ENCODE measurements around the gene CPVL. TPM values are rescaled to one million over a fixed set of nuclear protein-coding genes. Genes with fewer than 3 reads are reported as not detected.

The CPVL gene
- total and polyA plus RNA-seq, 2 of the 8 experiments (the other 6 are each of a cell fraction or from before 2014, with no cell fraction given) = 40.0 to 55.0 TPM

- no peak for TF ChIP-seq E2F6 (IDR thresholded peaks at IDR 0.05)
- no peak for TF ChIP-seq RFX5 (IDR thresholded peaks at IDR 0.05; ENCODE audit: borderline replicate concordance, low read depth, low read length)
- no peak for TF ChIP-seq CTBP2 (IDR thresholded peaks at IDR 0.05; ENCODE audit: borderline replicate concordance, insufficient read depth, insufficient read length, low read length)
- TF ChIP-seq SAP30 (IDR thresholded peaks at IDR 0.05; ENCODE audit: insufficient read depth, insufficient replicate concordance, low read length) = no peak
- no peak for TF ChIP-seq BACH1 (IDR thresholded peaks at IDR 0.05; ENCODE audit: low read length)
Observed at GRCh38 chr7:29017713-29018112, 128.6 kb downstream of the CPVL start (continued).

Measured in H1 (cell line).